Chondrocyte (in vitro differentiated cells): ENCODE measurements around the gene XDH. TPM values are rescaled to one million over a fixed set of nuclear protein-coding genes. Genes with fewer than 3 reads are reported as not detected.
A peak's percentile ranks its signal among the peaks of the same experiment; 100 is the strongest.

Experiments
- DNase-seq: peaks from one replicate; pipeline ENCODE4 v3.0.0; 2021; ENCODE audit warnings: mixed read lengths, low spot score
- H3K27ac Mint-ChIP-seq: one replicate; pipeline ENCODE4 v1.8.0; 2021; ENCODE audit warnings: mild to moderate bottlenecking, moderate library complexity, mixed read lengths; ENCODE audit not compliant: unreplicated experiment
- H3K27me3 Mint-ChIP-seq: 2 replicates; pipeline ENCODE4 v1.8.0; 2021; ENCODE audit warnings: low read depth, mixed read lengths
- H3K36me3 Mint-ChIP-seq: 2 replicates; pipeline ENCODE4 v1.8.0; 2021; ENCODE audit warnings: low read depth, mixed read lengths
- H3K4me1 Mint-ChIP-seq: 2 replicates; pipeline ENCODE4 v1.8.0; 2021; ENCODE audit warnings: low read depth, mild to moderate bottlenecking, mixed read lengths
- H3K4me3 Mint-ChIP-seq: one replicate; pipeline ENCODE4 v1.8.0; 2021; ENCODE audit warnings: mild to moderate bottlenecking, moderate library complexity, mixed read lengths; ENCODE audit not compliant: unreplicated experiment
- H3K9me3 Mint-ChIP-seq: 2 replicates; pipeline ENCODE4 v1.8.0; 2021; ENCODE audit warnings: low read depth, mixed read lengths
- CTCF ChIP-seq: fragments of 200-600 bp; sonication (generic); IDR thresholded peaks from 2 replicates; pipeline ENCODE4 v1.5.0; 2021; ENCODE audit warnings: antibody characterized with exemption, mild to moderate bottlenecking, moderate library complexity
- total RNA-seq: library from RNA; stranded (reverse); gene quantifications from 3 replicates; pipeline ENCODE4 v1.2.1, GENCODE V29; 2021

The XDH gene
- total RNA-seq, 1 donor from 2014 or later, result 0.12 TPM

DNA sequence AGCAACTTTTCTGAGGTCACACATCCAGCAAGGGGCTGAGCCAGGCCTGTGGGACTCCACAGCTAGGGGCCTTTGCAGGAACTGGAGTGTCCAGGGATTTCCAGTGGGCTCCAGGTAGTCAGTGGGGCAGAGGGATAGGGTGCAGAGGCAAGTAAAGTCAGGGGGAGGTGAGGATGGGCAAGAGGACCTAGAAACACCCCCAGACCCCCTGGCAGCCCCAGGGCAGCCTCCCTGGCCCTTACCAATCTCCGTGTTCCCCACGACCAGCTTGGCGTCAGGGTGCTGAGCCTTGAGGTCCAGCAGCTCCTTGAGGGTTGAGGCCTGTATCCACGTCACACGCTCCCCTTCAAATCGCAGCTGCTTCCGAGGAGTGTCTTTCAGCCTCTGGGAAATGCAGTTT lies 28.4 kb downstream of the XDH start:
- Mint-ChIP-seq H3K27me3 (no peaks in the 10 kb centered on the region), H3K4me3 (no peak overlapping the region), H3K36me3 (no peaks in the 10 kb centered on the region), H3K9me3 (no peaks in the 10 kb centered on the region), H3K27ac (no peak overlapping the region), H3K4me1 (peaks cover 19% of the 10 kb centered on the region)
- no peak for TF ChIP-seq CTCF
- DNase-seq, result no peak

GRCh38 chr2:31384771-31385276 lies 29.7 kb downstream of the XDH start:
- peak overlapping the region; percentile 86 for H3K27ac Mint-ChIP-seq

DNA sequence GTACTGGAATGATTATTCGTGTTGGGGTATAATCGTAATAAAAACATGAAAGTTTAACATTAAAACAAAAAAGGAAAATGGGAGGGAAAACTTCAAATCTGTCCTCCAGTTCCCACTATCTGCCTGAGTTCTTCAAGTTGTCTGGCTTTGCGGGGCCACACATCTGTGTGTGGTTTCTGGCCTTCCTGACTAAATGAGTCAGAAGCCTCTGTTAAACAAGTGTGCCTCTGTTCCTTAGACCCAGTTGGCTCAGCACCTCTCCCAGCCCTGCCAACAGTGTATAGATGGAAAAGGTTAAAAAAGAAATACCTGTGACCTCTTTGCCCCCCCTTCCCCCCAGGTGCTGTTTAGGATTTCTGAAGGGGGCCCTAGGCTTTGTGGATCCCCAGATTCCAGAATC lies 30.2 kb downstream of the XDH start:
- no peak for TF ChIP-seq CTCF
- H3K27ac Mint-ChIP-seq, result peak overlapping the region; percentile 86
- H3K9me3 Mint-ChIP-seq, result no peaks in the 10 kb centered on the region
- H3K27me3 Mint-ChIP-seq, result no peaks in the 10 kb centered on the region
- H3K4me3 Mint-ChIP-seq, result no peak overlapping the region
- peaks cover 19% of the 10 kb centered on the region for H3K4me1 Mint-ChIP-seq
- no peaks in the 10 kb centered on the region for H3K36me3 Mint-ChIP-seq
- DNase-seq, result no peak

More at GRCh38 chr2:31384771-31385276, 29.7 kb downstream of the XDH start:
- Mint-ChIP-seq H3K36me3 (no peaks in the 10 kb centered on the region), H3K4me3 (no peak overlapping the region), H3K27me3 (no peaks in the 10 kb centered on the region), H3K4me1 (peaks cover 19% of the 10 kb centered on the region), H3K9me3 (no peaks in the 10 kb centered on the region)
- no peak for TF ChIP-seq CTCF
- no peak for DNase-seq

DNA sequence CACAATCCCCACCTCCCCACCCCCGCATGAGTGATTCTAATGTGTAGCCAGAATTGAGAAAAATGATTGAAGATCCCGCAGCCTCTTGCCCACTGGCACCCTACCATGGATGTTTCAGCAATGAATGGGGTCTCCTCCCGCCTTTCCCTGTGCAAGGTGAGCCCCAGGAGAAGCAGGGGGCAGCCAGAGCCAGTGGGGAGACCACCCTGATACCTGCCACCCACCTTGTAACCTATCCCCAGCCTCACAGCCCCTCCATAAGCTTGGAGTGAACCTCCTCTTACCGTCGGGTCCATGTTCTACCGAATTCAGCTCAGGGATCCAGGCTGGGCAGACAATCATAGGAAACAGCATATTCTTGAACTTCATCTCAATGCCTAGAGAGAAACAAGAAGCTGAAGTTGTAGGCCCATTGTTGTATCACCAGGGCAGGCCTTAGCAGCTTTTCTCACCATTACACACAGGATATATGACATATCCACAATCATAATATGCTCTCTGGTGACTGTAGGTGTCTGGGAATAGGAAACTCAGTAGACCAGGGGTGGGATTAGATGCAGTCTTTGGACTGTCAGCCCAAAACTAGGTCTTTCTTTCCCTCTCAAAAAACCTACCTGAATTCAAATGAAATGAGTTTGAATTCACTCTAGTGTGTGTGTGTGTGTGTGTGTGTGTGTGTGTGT lies 30.9 kb downstream of the XDH start:
- no peak overlapping the region for H3K4me3 Mint-ChIP-seq
- no peaks in the 10 kb centered on the region for H3K27me3 Mint-ChIP-seq
- peaks cover 19% of the 10 kb centered on the region for H3K4me1 Mint-ChIP-seq
- no peaks in the 10 kb centered on the region for H3K36me3 Mint-ChIP-seq
- no peak for TF ChIP-seq CTCF
- H3K9me3 Mint-ChIP-seq, result no peaks in the 10 kb centered on the region
- no peak for DNase-seq
- H3K27ac Mint-ChIP-seq, result peak overlapping the region; percentile 86

GRCh38 chr2:31382452-31383120 lies 32.0 kb downstream of the XDH start:
- H3K9me3 Mint-ChIP-seq, result no peaks in the 10 kb centered on the region
- DNase-seq, result no peak
- no peak overlapping the region for H3K27ac Mint-ChIP-seq
- H3K4me1 Mint-ChIP-seq, result peaks cover 19% of the 10 kb centered on the region
- no peaks in the 10 kb centered on the region for H3K36me3 Mint-ChIP-seq
- H3K27me3 Mint-ChIP-seq, result no peaks in the 10 kb centered on the region
- H3K4me3 Mint-ChIP-seq, result no peak overlapping the region
- no peak for TF ChIP-seq CTCF
